ENCODE measurements around the gene GALNT10.

Gene GALNT10

GRCh38 chr5:154202379-154203260, 12.1 kb downstream of the GALNT10 start:
- in situ Hi-C loops (cut with MboI; ENCODE audit: low sequenced_read_pairs), result no loop called here

- in situ Hi-C loops (cut with MboI; ENCODE audit: low sequenced_read_pairs), result no loop called here
Measured at GRCh38 chr5:154203798-154204578, 13.5 kb downstream of the GALNT10 start.

GRCh38 chr5:154205441-154206117, 15.0 kb downstream of the GALNT10 start:
- in situ Hi-C loops (cut with MboI; ENCODE audit: low sequenced_read_pairs), result no loop called here

GRCh38 chr5:154206311-154206710, 15.8 kb downstream of the GALNT10 start:
- in situ Hi-C loops (cut with MboI; ENCODE audit: low sequenced_read_pairs), result no loop called here

- in situ Hi-C loops (cut with MboI; ENCODE audit: low sequenced_read_pairs), result no loop called here
Measured at GRCh38 chr5:154207204-154207603, 16.7 kb downstream of the GALNT10 start.

GRCh38 chr5:154209591-154210081, 19.1 kb downstream of the GALNT10 start:
- in situ Hi-C loops (cut with MboI; ENCODE audit: low sequenced_read_pairs), result no loop called here

GRCh38 chr5:154210163-154210562, 19.6 kb downstream of the GALNT10 start:
- in situ Hi-C loops (cut with MboI; ENCODE audit: low sequenced_read_pairs), result no loop called here

GRCh38 chr5:154211641-154212390, 21.3 kb downstream of the GALNT10 start:
- in situ Hi-C loops (cut with MboI; ENCODE audit: low sequenced_read_pairs), result no loop called here

- in situ Hi-C loops (cut with MboI; ENCODE audit: low sequenced_read_pairs), result no loop called here
Measured at GRCh38 chr5:154213592-154213991, 23.1 kb downstream of the GALNT10 start.

- in situ Hi-C loops (cut with MboI; ENCODE audit: low sequenced_read_pairs), result no loop called here
Measured at GRCh38 chr5:154214371-154215106, 24.0 kb downstream of the GALNT10 start.

- in situ Hi-C loops (cut with MboI; ENCODE audit: low sequenced_read_pairs), result no loop called here
Measured at GRCh38 chr5:154215571-154216325, 25.2 kb downstream of the GALNT10 start.

- in situ Hi-C loops (cut with MboI; ENCODE audit: low sequenced_read_pairs), result no loop called here
Measured at GRCh38 chr5:154217462-154217861, 26.9 kb downstream of the GALNT10 start.

GRCh38 chr5:154218786-154219185, 28.3 kb downstream of the GALNT10 start:
- in situ Hi-C loops (cut with MboI; ENCODE audit: low sequenced_read_pairs), result no loop called here

- in situ Hi-C loops (cut with MboI; ENCODE audit: low sequenced_read_pairs), result no loop called here
Measured at GRCh38 chr5:154220625-154221024, 30.1 kb downstream of the GALNT10 start.

- in situ Hi-C loops (cut with MboI; ENCODE audit: low sequenced_read_pairs), result no loop called here
Measured at GRCh38 chr5:154221371-154221896, 30.9 kb downstream of the GALNT10 start.

- in situ Hi-C loops (cut with MboI; ENCODE audit: low sequenced_read_pairs), result no loop called here
Measured at GRCh38 chr5:154222414-154222813, 31.9 kb downstream of the GALNT10 start.

GRCh38 chr5:154223320-154223719, 32.8 kb downstream of the GALNT10 start:
- in situ Hi-C loops (cut with MboI; ENCODE audit: low sequenced_read_pairs), result no loop called here

GRCh38 chr5:154227090-154227489, 36.6 kb downstream of the GALNT10 start:
- in situ Hi-C loops (cut with MboI; ENCODE audit: low sequenced_read_pairs), result no loop called here

- in situ Hi-C loops (cut with MboI; ENCODE audit: low sequenced_read_pairs), result no loop called here
Measured at GRCh38 chr5:154228696-154229095, 38.2 kb downstream of the GALNT10 start.
